SK-N-DZ (cell line): Measurements from ENCODE around the gene EXPH5.
A peak's percentile ranks its signal among the peaks of the same experiment; 100 is the strongest.

Source experiments
- DNase-seq: peaks from one replicate; pipeline ENCODE4 v3.0.0-alpha.2; 2015; ENCODE audit warnings: low spot score

The EXPH5 gene

DNA sequence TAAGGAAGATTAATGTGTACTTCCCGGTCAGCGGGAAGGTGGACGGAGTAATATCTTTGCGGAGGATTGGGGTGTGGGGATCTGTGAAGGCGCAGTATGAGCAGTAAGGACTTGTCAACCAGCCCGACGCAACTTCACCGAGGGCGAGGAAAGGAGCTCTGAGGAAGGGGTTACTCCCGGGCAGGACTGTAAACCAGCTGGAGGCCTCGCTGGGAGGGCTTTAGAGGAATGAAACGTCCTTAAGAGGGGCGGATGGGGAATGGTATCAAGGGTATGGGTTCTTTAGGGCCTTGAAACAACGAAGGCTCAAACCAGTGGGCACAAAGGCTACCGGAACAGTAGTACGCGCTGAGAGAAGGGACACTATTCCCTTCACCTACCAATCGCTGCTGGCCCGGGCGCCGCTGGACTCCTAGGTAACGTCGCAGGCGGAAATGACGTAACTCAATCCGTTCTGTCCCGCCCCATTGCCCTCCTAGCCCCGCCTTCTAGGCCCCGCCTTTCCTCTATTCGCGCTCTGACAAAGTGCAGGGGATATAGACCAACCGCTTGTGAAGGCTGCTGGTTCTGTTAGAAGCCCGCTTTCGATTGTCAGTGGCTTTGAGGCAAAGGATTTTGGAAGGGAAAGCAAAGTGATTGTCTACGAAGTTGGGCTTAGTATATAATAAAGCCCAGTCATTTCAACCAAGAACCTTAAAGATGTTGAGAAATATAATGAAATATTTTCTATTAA, 126.3 kb downstream of the EXPH5 start, which contains the start of gene C11orf65:
Gene C11orf65 (minus strand): TSS at position 439 of the 733 bp plus-strand sequence. CDS start 5,970 bp downstream, outside the sequence.
- DNase-seq = peak; percentile 91

DNA sequence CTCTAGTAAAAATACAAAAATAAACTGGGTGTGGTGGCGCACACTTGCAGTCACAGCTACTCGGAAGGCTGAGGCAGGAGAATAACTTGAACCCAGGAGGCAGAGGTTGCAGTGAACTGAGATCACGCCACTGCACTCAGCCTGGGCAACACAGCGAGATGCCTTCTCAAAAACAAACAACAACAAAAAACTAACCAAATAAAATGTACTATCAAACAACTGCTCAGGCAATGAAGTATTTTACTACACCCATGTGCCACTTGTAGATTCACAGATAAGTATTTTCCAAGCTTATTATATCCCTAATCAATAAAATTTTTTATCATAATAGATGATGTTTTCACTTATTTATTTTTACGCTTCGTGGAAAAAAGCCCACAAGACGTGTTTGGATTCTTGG, 127.2 kb downstream of the EXPH5 start:
- no peak for DNase-seq
